AG04450 (cell line): ENCODE results near the gene WSCD2. TPM values are rescaled to one million over a fixed set of nuclear protein-coding genes. Genes with fewer than 3 reads are reported as not detected.

Experiments used
- CTCF ChIA-PET: fragments of 300-600, 350-600 bp; formaldehyde crosslinking; extraction: SDS; loops from one replicate; lab custom pipeline; 2022; ENCODE audit warnings: antibody characterized with exemption, inconsistent platforms; lab: Charles Lee
- POLR2A ChIA-PET: fragments of 350-600 bp; formaldehyde crosslinking; extraction: SDS; loops from one replicate; lab custom pipeline; 2021; ENCODE audit warnings: antibody characterized with exemption, inconsistent platforms; lab: Yijun Ruan, JAX
- DNase-seq: peaks from one replicate; pipeline ENCODE4 v3.0.0-alpha.2; 2011; ENCODE audit warnings: low read depth, low spot score
- H3K27ac ChIP-seq: one replicate; pipeline ENCODE4 v1.5.1; 2012; ENCODE audit warnings: low read depth, low read length, control low read depth
- H3K27me3 ChIP-seq: one replicate; pipeline ENCODE4 v1.6.0; 2012; ENCODE audit warnings: low read length; ENCODE audit not compliant: control insufficient read depth, insufficient read depth
- H3K4me3 ChIP-seq: 2 replicates; pipeline ENCODE4 v1.5.1; 2011; ENCODE audit warnings: mild to moderate bottlenecking, low read depth, low read length, control low read depth
- H3K9me3 ChIP-seq: 2 replicates; pipeline ENCODE4 v1.5.1; 2012; ENCODE audit warnings: low read length; ENCODE audit not compliant: control insufficient read depth, insufficient read depth
- CTCF ChIP-seq: IDR thresholded peaks from 2 replicates; pipeline ENCODE4 v1.5.1; 2011; ENCODE audit warnings: low read depth, low read length, control low read depth, inconsistent platforms
- polyA plus RNA-seq: library from polyadenylated mRNA; depleted of rRNA; stranded (reverse); fragments of >200 nt; gene quantifications from 2 replicates; pipeline ENCODE4 v1.2.3, GENCODE V29; 2011

The WSCD2 gene
- polyA plus RNA-seq, 1 experiment = not detected

- ChIA-PET CTCF (interaction anchor here (0.6 kb wide), 1 partner anchor 506 kb away, joined by 3 read pairs; no protein-coding TSS in a partner anchor), POLR2A (no interaction called here)
- no peak for TF ChIP-seq CTCF
- no peaks in the 10 kb centered on the region for H3K9me3 ChIP-seq
- no peak overlapping the region for H3K27ac ChIP-seq
- no peaks in the 10 kb centered on the region for H3K27me3 ChIP-seq
- no peak overlapping the region for H3K4me3 ChIP-seq
- no peak for DNase-seq
Observed at GRCh38 chr12:108182096-108182495, 53.0 kb downstream of the WSCD2 start.

DNA sequence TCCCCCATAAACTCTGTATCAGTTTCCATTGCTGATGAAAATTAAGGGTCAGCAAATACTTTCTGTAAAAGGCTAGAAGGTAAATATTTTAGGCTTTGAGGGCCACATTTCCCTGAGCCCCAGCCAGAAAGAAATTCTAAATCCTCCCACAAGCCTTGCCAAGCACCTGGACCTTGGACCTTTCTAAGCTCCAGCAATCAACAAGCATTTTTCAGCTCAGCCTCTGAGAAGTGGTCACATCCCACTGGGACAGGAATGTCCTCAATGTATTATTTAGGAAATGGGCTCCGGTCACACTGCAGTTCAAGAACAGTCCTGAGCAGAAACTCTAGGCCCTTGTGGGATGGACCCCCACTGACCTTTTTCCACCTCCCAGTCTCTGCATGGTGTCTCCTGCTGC lies 55.9 kb downstream of the WSCD2 start:
- H3K9me3 ChIP-seq = no peaks in the 10 kb centered on the region
- no peak for TF ChIP-seq CTCF
- ChIA-PET POLR2A (no interaction called here), CTCF (no interaction called here)
- no peak for DNase-seq
- H3K4me3 ChIP-seq = no peak overlapping the region
- no peaks in the 10 kb centered on the region for H3K27me3 ChIP-seq
- no peak overlapping the region for H3K27ac ChIP-seq

GRCh38 chr12:108187831-108188230 lies 58.7 kb downstream of the WSCD2 start:
- no peak for TF ChIP-seq CTCF
- DNase-seq = no peak
- Histone ChIP-seq H3K4me3 (no peak overlapping the region), H3K27me3 (no peaks in the 10 kb centered on the region), H3K9me3 (no peaks in the 10 kb centered on the region), H3K27ac (no peak overlapping the region)
- ChIA-PET POLR2A (no interaction called here), CTCF (no interaction called here)

DNA sequence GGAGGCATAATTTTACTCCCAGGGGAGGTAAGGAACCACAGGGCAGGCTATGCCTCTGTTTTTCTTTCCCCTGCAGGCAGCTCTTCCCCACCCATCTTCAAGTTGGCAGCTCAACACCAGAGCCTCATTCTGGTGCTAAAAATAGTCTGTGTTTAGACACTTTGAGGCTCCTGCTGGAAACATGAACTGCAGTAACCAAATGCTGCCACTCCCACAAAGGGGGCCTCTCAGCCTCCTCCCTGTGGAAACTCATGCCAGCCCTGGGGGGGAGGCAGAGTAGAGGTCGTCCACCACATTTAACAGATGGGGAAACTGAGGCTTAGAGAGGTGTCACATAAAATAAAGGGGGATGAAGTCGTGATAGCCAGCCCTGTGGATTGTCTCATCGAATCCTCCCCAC lies 61.4 kb downstream of the WSCD2 start:
- ChIA-PET CTCF (no interaction called here), POLR2A (no interaction called here)
- TF ChIP-seq CTCF = no peak
- H3K27ac ChIP-seq = no peak overlapping the region
- H3K27me3 ChIP-seq = no peaks in the 10 kb centered on the region
- H3K9me3 ChIP-seq = no peaks in the 10 kb centered on the region
- no peak for DNase-seq
- no peak overlapping the region for H3K4me3 ChIP-seq

- Histone ChIP-seq H3K9me3 (no peaks in the 10 kb centered on the region; the same call in 1 of the 2 replicates), H3K4me3 (no peak overlapping the region), H3K27me3 (no peaks in the 10 kb centered on the region), H3K27ac (no peak overlapping the region)
- CTCF ChIA-PET = no interaction called here
- DNase-seq = no peak
- TF ChIP-seq CTCF = no peak
- POLR2A ChIA-PET = no interaction called here
Observed at GRCh38 chr12:108191086-108191485, 62.0 kb downstream of the WSCD2 start.
